A549 treated with AZD9567 at 1 μM for 4 hours (cell line): ENCODE results near the gene GPRASP3. TPM values are rescaled to one million over a fixed set of nuclear protein-coding genes. Genes with fewer than 3 reads are reported as not detected.

Source experiments
- total RNA-seq: library from RNA; stranded (reverse); fragments of 200-300 nt; extraction: Qiagen RNA extraction; gene quantifications from 5 replicates; pipeline ENCODE4 v1.2.3, GENCODE V29; 2022; ENCODE audit not compliant: insufficient read depth

GPRASP3 gene, protein sequence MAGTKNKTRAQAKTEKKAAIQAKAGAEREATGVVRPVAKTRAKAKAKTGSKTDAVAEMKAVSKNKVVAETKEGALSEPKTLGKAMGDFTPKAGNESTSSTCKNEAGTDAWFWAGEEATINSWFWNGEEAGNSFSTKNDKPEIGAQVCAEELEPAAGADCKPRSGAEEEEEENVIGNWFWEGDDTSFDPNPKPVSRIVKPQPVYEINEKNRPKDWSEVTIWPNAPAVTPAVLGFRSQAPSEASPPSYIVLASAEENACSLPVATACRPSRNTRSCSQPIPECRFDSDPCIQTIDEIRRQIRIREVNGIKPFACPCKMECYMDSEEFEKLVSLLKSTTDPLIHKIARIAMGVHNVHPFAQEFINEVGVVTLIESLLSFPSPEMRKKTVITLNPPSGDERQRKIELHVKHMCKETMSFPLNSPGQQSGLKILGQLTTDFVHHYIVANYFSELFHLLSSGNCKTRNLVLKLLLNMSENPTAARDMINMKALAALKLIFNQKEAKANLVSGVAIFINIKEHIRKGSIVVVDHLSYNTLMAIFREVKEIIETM
- total RNA-seq = 2.3 to 2.8 TPM (median 2.5 TPM) in 5 replicates

DNA sequence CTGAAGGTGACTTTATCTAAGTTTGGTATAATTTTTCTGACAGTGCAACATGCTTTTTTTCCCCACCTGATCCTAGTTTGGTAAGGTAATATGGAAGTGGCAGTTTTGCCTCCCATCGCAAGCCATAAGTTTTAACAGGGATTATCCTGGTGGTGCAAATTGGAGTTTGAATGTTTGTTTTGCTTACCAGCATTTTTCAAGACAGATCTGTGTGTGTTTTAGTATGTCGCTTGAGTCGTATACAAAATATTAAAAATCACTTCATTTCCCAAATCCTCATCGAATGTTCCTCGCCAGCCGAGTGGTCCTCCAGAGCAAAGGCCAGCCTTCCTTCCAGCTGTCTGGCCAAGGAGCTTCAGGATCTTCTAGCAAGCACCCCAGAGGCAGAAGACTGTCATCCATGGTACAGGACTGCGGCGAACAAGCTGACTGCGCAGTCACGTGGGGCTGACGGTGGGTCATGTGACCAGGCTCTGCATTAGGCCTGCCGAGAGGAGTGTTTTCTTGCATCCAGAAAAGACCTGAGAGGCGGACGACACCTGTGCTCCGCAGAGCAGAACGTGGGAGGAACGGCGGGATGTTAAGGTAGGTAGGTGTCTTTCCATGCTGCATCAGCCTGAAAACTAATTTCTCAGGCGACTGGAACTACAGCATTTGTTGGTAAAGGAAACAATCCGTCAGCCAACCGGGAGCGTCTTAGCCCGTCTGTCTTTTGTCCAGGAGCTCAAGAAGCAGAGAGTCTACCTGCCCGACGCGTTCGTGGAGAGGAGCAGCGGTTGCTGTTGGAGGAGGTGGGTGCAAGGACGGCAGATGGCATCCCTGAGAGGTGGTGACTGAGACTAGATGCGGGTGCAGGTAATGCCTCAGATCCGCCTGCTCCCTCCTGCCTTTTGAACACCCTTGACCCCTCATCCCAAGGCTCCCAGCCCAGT lies at the start of gene GPRASP3:
Gene GPRASP3 (plus strand): TSS at position 507 of the 932 bp plus-strand sequence. CDS start 28,253 bp downstream, outside the sequence.

DNA sequence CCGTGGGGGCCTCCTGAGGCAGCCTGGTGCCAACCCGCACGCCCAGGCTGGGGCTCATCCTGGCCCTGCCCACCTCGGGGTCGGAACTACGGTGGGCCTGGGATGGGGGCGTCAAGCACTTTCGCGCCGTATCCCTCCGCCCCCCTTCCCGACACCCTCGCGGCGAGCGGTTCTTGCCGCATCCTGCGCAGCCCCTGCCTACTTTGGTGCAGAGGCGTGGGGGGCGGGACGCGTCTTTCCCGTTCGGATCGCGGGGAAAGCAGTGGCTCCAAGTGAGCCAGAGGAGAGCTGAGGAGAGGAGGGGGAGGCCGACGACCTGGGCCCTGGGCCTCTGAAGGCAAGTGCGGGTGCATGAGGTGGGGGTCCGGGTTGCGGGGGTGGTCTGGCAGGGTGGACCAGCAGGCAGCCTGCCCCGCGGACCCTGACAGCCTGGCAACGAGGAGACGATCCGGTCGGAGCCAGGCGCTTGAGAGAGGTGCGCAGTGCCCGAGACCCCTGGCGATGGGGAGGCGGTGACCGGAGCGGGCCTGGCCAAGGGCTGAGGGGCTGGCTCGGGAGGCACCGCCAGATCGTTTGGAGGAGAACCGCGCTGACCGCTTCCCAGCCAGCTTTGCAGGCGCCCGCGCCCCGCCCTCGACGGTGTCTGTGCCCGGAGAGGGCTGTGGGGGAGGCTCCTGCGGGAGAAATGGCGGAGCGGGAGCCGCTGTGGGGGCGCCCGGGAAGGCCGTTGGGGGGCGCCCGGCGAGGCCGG lies 8.2 kb upstream of the GPRASP3 start, which contains the start of gene GPRASP2:
Gene GPRASP2 (plus strand): TSS at position 233 of the 751 bp plus-strand sequence. CDS start 2,422 bp downstream, outside the sequence.

Other genes with a start within 250 kb of the GPRASP3 start
- gene TCP11X2, start 248.9 kb upstream of the GPRASP3 start, total RNA-seq = not detected in 5 replicates
- gene TMSB15A, start 204.0 kb upstream of the GPRASP3 start, total RNA-seq = 0.31 to 0.78 TPM (median 0.63 TPM) in 4 of 5 replicates, not detected in the other
- gene ARMCX5, start 121.2 kb upstream of the GPRASP3 start, total RNA-seq = 8.4 to 9.2 TPM (median 9.1 TPM) in 5 replicates
- 0.28 to 0.43 TPM (median 0.37 TPM) in 4 of 5 replicates, not detected in the other for gene GPRASP1, start 69.3 kb upstream of the GPRASP3 start, total RNA-seq
- 3.9 to 4.8 TPM (median 4.1 TPM) in 5 replicates for gene GPRASP2, start 8.3 kb upstream of the GPRASP3 start, total RNA-seq
- gene RAB40AL, start 216.5 kb downstream of the GPRASP3 start, total RNA-seq = 0.13 to 0.23 TPM (median 0.13 TPM) in 3 of 5 replicates, not detected in the others